Astrocyte (in vitro differentiated cells and primary cell): ENCODE results near the gene STC2.

Experiments
- EZH2 ChIP-seq: IDR thresholded peaks from 2 replicates; pipeline ENCODE4 v1.6.1; 2012; ENCODE audit warnings: mild to moderate bottlenecking, low read length, inconsistent platforms; ENCODE audit not compliant: insufficient read depth
- TF ChIP-seq, protein P1 (sequence below): IDR thresholded peaks from 2 replicates; pipeline ENCODE4 v1.5.1; 2011; ENCODE audit warnings: low read depth, mild to moderate bottlenecking, inconsistent platforms, low read length, moderate library complexity; ENCODE audit not compliant: insufficient read depth

DNA sequence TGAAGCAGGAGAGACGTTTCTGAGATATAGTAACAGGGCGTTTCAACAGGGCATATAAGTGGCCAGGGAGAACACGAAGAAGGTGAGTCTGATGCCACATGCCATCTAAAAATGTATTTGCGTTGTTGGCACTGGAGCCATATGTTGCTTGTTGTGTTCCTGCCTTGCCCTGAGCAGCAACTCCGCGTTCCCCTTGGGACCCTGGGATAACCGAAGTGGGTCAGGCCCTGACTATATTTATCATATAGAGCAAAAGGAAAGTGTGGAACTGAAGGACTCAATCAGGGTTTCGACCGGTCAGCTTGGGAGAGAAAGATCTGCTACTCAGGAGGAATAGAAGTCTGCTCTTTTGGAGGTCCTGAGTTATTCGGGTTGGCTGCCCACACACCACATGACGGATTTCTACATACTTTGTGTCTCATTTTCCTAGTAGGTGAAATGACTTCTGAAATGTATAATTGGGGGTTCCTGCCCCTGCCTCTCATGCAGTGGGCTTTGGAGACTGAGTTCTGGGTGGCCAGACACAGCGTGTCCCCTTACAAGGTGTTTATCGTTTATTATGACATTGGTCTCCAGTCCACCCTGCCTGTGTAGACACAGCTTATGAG, 3.0 kb downstream of the STC2 start:
- TF ChIP-seq EZH2 = no peak
- TF ChIP-seq, protein P1, sequence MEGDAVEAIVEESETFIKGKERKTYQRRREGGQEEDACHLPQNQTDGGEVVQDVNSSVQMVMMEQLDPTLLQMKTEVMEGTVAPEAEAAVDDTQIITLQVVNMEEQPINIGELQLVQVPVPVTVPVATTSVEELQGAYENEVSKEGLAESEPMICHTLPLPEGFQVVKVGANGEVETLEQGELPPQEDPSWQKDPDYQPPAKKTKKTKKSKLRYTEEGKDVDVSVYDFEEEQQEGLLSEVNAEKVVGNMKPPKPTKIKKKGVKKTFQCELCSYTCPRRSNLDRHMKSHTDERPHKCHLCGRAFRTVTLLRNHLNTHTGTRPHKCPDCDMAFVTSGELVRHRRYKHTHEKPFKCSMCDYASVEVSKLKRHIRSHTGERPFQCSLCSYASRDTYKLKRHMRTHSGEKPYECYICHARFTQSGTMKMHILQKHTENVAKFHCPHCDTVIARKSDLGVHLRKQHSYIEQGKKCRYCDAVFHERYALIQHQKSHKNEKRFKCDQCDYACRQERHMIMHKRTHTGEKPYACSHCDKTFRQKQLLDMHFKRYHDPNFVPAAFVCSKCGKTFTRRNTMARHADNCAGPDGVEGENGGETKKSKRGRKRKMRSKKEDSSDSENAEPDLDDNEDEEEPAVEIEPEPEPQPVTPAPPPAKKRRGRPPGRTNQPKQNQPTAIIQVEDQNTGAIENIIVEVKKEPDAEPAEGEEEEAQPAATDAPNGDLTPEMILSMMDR = no peak
